K562 (cell line): ENCODE measurements around the gene EBI3. TPM values are rescaled to one million over a fixed set of nuclear protein-coding genes. Genes with fewer than 3 reads are reported as not detected.

Experiments used
- BCL6 ChIP-seq: fragments of 250-450 bp; sonication (Bioruptor Pico); IDR thresholded peaks from 2 replicates; pipeline ENCODE4 v1.4.0; 2020
- HSF4 ChIP-seq: fragments of 250-450 bp; sonication (Bioruptor Pico); IDR thresholded peaks from 2 replicates; pipeline ENCODE4 v2.1.2; 2022; ENCODE audit warnings: mild to moderate bottlenecking, moderate library complexity, borderline replicate concordance
- PML ChIP-seq: IDR thresholded peaks from 2 replicates; pipeline ENCODE4 v1.6.1; 2012; ENCODE audit warnings: low read length, inconsistent platforms
- POLR2A ChIP-seq: fragments of 450-650 bp; conservative IDR thresholded peaks from 2 replicates; pipeline ENCODE4 v1.6.1; 2016
- RBM14 ChIP-seq: fragments of 200-400 bp; formaldehyde crosslinking; IDR thresholded peaks from 2 replicates; pipeline ENCODE4 v1.6.1; 2018; ENCODE audit warnings: low read depth, mild to moderate bottlenecking, low read length, moderate library complexity, borderline replicate concordance; ENCODE audit not compliant: insufficient read depth
- RBM22 ChIP-seq: fragments of 200-400 bp; formaldehyde crosslinking; IDR thresholded peaks from 2 replicates; pipeline ENCODE4 v1.6.1; 2018; ENCODE audit warnings: low read length, low read depth; ENCODE audit not compliant: poor library complexity, severe bottlenecking
- RBM39 ChIP-seq: fragments of 200-400 bp; formaldehyde crosslinking; optimal IDR thresholded peaks from 2 replicates; pipeline ENCODE3; 2018; ENCODE audit warnings: low read depth, low read length
- YY1 ChIP-seq, 3 experiments: IDR thresholded peaks; 2 replicates each; pipeline ENCODE4 v1.6.1; 2011; ENCODE audit warnings: low read length in 2 of 3, mild to moderate bottlenecking in 2 of 3, moderate library complexity in 2 of 3, borderline replicate concordance in 1 of 3, control low read depth in 1 of 3, low read depth in 1 of 3; ENCODE audit not compliant: insufficient read depth in 3 of 3, insufficient replicate concordance in 2 of 3, control insufficient read depth in 1 of 3, insufficient read length in 1 of 3; ENCODE audit errors: extremely low read depth in 1 of 3
- ZNF143 ChIP-seq: sonication (generic); formaldehyde crosslinking; IDR thresholded peaks from 2 replicates; pipeline ENCODE4 v1.9.0; 2022; ENCODE audit warnings: mild to moderate bottlenecking, missing genetic modification reagents
- ZNF3 ChIP-seq: fragments of 250-450 bp; sonication (Bioruptor Pico); IDR thresholded peaks from 2 replicates; pipeline ENCODE4 v1.5.0; 2021; ENCODE audit warnings: mild to moderate bottlenecking, moderate library complexity
- polyA plus RNA-seq, 8 experiments: library from polyadenylated mRNA; depleted of rRNA in 4 of 8; stranded (reverse) in 5 of 8; unstranded in 3 of 8; fragments of >200 nt; fragmentation: Nextera tagmentation in 2 of 8; fragmentation: Illumina TruSeq in 1 of 8; extraction: Ambion mirVana in 2 of 8; extraction: Trizol in 1 of 8; gene quantifications; 2 replicates each; pipeline versions ENCODE4 v1.2.1 to v1.2.3, GENCODE V29; 2011 to 2014; ENCODE audit warnings: inconsistent platforms in 1 of 8, missing spikeins in 1 of 8
- total RNA-seq, 7 experiments: library from RNA; depleted of rRNA in 6 of 7; stranded (reverse); fragments of >200 nt in 6 of 7; fragmentation: Illumina TruSeq in 2 of 7; extraction: Trizol in 2 of 7; gene quantifications; 2 replicates each; pipeline versions ENCODE4 v1.2.1 to v1.2.3, GENCODE V29; 2011 to 2021; ENCODE audit warnings: low replicate concordance in 1 of 7
- TF ChIP-seq, protein P1 (sequence below): fragments of 450-650 bp; IDR thresholded peaks from 2 replicates; pipeline ENCODE4 v1.6.1; 2016; ENCODE audit warnings: borderline replicate concordance
- TF ChIP-seq, protein P2 (sequence below), 2 experiments: fragments of 250-450 bp in 1 of 2; fragments of 450-650 bp in 1 of 2; sonication (Bioruptor Pico) in 1 of 2; IDR thresholded peaks; 2 replicates each; pipeline versions ENCODE4 v1.6.1 to v1.8.0; 2016 to 2021; ENCODE audit warnings: mild to moderate bottlenecking in 2 of 2, moderate library complexity in 2 of 2, missing compliant biosample characterization in 1 of 2, missing genetic modification characterization in 1 of 2
- TF ChIP-seq, protein P3 (sequence below): fragments of 250-450 bp; sonication (Bioruptor Pico); IDR thresholded peaks from 2 replicates; pipeline ENCODE4 v1.5.0; 2021; ENCODE audit warnings: mild to moderate bottlenecking, moderate library complexity

EBI3 gene
- total and polyA plus RNA-seq, 9 of the 15 experiments (the other 6 are each of a cell fraction or from before 2014, with no cell fraction given), result 0.08 to 0.35 (median 0.22) TPM; not detected in 6

DNA sequence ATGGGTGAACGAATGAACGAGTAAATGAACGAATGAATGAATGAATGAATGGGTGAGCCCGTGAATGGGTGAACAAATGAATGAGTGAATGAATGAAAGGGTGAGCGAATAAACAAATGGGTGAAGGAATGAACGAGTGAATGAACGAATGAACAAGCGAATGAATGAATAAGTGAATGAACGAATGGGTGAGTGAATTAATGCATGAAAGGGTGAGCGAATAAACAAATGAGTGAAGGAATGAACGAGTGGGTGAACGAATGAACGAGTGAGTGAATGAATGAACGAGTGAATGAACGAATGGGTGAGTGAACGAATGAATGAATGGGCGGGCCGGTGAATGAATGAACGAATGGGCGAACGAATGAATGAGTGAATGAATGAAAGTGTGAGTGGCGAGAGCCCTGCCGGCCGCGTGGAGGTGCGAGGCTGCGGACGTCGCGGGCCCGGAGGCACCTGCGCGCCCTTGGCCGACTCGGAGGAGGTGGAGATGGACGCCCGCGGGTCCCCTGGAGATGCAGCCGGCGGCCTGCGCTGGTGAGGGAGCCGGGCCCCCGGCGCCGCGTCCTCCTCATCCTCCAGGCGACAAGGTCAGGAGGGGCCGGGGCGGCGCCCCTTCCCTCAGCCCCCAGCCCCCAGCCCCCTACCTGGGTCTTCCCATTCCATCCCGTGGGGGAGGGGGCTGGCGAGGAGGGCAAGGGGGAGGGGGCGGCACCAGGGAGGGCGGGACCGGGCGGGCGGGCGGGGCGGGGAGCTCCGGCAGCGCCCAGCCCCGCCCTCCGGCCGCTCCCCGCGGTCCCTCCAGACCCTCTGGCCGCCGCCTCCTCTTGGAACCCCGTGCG is 31.5 kb upstream of the EBI3 start (continued):
- TF ChIP-seq, protein P1, sequence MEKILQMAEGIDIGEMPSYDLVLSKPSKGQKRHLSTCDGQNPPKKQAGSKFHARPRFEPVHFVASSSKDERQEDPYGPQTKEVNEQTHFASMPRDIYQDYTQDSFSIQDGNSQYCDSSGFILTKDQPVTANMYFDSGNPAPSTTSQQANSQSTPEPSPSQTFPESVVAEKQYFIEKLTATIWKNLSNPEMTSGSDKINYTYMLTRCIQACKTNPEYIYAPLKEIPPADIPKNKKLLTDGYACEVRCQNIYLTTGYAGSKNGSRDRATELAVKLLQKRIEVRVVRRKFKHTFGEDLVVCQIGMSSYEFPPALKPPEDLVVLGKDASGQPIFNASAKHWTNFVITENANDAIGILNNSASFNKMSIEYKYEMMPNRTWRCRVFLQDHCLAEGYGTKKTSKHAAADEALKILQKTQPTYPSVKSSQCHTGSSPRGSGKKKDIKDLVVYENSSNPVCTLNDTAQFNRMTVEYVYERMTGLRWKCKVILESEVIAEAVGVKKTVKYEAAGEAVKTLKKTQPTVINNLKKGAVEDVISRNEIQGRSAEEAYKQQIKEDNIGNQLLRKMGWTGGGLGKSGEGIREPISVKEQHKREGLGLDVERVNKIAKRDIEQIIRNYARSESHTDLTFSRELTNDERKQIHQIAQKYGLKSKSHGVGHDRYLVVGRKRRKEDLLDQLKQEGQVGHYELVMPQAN, result peak; percentile 47; the same call in 1 of the 2 replicates
- no peak for TF ChIP-seq BCL6
- TF ChIP-seq ZNF3 (CRISPR knock-in tag), result no peak
- no peak for TF ChIP-seq RBM14
- TF ChIP-seq POLR2A, result no peak
- TF ChIP-seq PML, result no peak
- TF ChIP-seq, protein P2, sequence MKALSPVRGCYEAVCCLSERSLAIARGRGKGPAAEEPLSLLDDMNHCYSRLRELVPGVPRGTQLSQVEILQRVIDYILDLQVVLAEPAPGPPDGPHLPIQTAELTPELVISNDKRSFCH (CRISPR knock-in tag; IDR thresholded peaks at IDR 0.05), result no peak
- TF ChIP-seq, protein P2 (tag; IDR thresholded peaks at IDR 0.05), result no peak
- no peak for TF ChIP-seq RBM22
- TF ChIP-seq ZNF143 (CRISPR knock-in tag), result no peak
- no peak for TF ChIP-seq HSF4
- TF ChIP-seq, protein P3, sequence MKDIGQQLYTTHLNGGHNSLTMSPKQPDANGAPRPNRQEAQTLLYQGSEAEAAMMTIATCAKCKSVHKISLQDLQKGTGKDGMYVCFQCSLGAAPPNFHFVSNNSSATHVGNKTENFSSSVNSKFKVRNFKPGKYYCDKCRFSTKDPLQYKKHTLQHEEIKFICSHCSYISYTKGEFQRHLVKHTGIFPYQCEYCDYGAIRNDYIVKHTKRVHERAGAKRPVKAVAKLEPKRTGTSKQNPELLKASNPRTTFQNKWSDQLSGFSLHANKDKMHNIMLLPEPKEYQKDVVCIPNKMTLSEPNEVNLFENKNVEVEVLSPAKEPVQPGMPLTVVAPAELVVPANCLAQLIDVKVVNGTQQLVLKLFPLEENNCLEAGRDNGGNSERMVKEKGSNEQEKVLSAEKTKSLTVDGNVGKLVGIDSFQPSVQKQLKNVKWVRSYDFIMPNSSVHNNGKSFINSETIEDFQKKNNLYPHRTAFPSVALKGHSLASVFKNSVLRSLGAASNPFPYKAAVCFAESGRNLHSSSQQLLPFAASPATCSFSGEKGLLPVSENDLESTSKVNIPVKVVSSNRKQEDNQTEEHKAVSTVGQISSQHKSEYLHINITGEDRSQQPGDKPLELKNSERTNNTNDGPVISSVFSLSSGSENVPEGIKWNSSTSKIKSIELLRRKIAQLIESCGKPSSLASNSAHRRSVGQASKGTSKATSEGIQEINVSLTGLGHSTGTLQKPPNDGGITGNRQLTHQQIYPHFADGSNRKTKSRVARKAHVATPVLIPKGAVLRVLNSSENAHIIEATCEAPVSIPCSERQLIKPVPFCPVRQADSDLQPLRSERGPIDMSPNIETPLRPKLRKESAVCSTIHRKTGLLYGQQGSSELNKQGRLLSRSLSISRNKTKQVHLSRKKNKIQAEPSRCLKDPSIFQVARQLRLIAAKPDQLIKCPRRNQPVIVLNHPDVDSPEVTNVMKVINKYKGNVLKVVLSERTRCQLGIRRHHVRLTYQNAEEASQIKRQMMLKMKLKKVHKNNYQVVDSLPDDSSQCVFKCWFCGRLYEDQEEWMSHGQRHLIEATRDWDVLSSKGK (CRISPR knock-in tag), result no peak
- TF ChIP-seq RBM39, result no peak
- no peak for TF ChIP-seq YY1 (IDR thresholded peaks at IDR 0.05; ENCODE audit: borderline replicate concordance in 1 of 3, control insufficient read depth in 1 of 3, extremely low read depth in 1 of 3, insufficient read depth in 3 of 3, insufficient read length in 1 of 3, insufficient replicate concordance in 2 of 3, low read depth in 1 of 3, low read length in 2 of 3)
